GM12878 (cell line): ENCODE data around the gene PAQR8. TPM values are rescaled to one million over a fixed set of nuclear protein-coding genes. Genes with fewer than 3 reads are reported as not detected.

Source experiments
- ATAC-seq: fragments of 200-7000 bp; cut with Tn5 transposase; 3 replicates; pipeline ENCODE4 v1.9.1; 2020; ENCODE audit warnings: mild to moderate bottlenecking, moderate library complexity
- BruUV-seq: library from RNA; stranded (reverse); fragments of 400-500 nt; replicated peaks from 2 replicates; lab custom pipeline; 2021; lab: Mats Ljungman, UMichigan
- CTCF ChIA-PET: fragments of 300-600 bp; sonication (Branson Sonifier 250); formaldehyde crosslinking; extraction: SDS; loops from one replicate; lab custom pipeline; 2021; ENCODE audit warnings: inconsistent platforms; lab: Yijun Ruan, JAX
- POLR2A ChIA-PET: fragments of 350-600 bp; formaldehyde crosslinking; extraction: SDS; loops from one replicate; lab custom pipeline; 2021; ENCODE audit warnings: inconsistent platforms; lab: Charles Lee
- RAD21 ChIA-PET: fragments of 300-600 bp; sonication (Branson Sonifier 250); formaldehyde crosslinking; loops from one replicate; lab custom pipeline; 2023; ENCODE audit warnings: antibody characterized with exemption; ENCODE audit not compliant: unreplicated experiment; lab: Charles Lee
- SMC1A ChIA-PET: fragments of 300-600 bp; sonication (Branson Sonifier 250); formaldehyde crosslinking; loops from one replicate; lab custom pipeline; 2023; ENCODE audit not compliant: unreplicated experiment, uncharacterized antibody; lab: Charles Lee
- DNase-seq: peaks from one replicate; pipeline ENCODE4 v3.0.0-alpha.2; 2011; ENCODE audit warnings: low read depth, low spot score
- FAIRE-seq: peaks from 3 replicates; lab custom pipeline; 2011; peaks lifted over from hg19 to GRCh38; lab: Jason Lieb, UNC
- H2AFZ ChIP-seq: 2 replicates; pipeline ENCODE4 v1.6.0; 2011; ENCODE audit warnings: low read depth, low read length, control low read depth; ENCODE audit not compliant: control insufficient read depth
- H3K27ac ChIP-seq: 2 replicates; pipeline ENCODE4 v1.5.1; 2011; ENCODE audit warnings: control low read depth; ENCODE audit not compliant: control insufficient read depth, insufficient read depth
- H3K27me3 ChIP-seq, 2 experiments: replicated peaks in 1 of 2; 2 replicates each; pipeline versions ENCODE4 v1.6.0 to v1.6.1; 2011; ENCODE audit warnings: low read length in 1 of 2; ENCODE audit not compliant: control insufficient read depth in 2 of 2, insufficient read depth in 2 of 2
- H3K36me3 ChIP-seq, 2 experiments: 2 replicates each; pipeline ENCODE4 v1.5.1; 2011; ENCODE audit warnings: low read length in 1 of 2; ENCODE audit not compliant: control insufficient read depth in 2 of 2, insufficient read depth in 2 of 2
- H3K4me1 ChIP-seq: 2 replicates; pipeline ENCODE4 v1.6.1; 2011; ENCODE audit warnings: mild to moderate bottlenecking, low read length, moderate library complexity, mixed read lengths; ENCODE audit not compliant: control insufficient read depth, insufficient read depth
- H3K4me2 ChIP-seq: 2 replicates; pipeline ENCODE4 v1.6.0; 2011; ENCODE audit warnings: control low read depth; ENCODE audit not compliant: control insufficient read depth, insufficient read depth
- H3K4me3 ChIP-seq: fragments of 200-600 bp; sonication (generic); 2 replicates; pipeline ENCODE4 v1.5.1; 2016
- H3K79me2 ChIP-seq: 2 replicates; pipeline ENCODE4 v1.6.0; 2011; ENCODE audit warnings: low read length; ENCODE audit not compliant: control insufficient read depth, insufficient read depth
- H3K9ac ChIP-seq: 2 replicates; pipeline ENCODE4 v1.8.0; 2011; ENCODE audit warnings: low read length, control low read depth, mixed read lengths; ENCODE audit not compliant: control insufficient read depth, insufficient read depth
- H3K9me3 ChIP-seq: replicated peaks from 3 replicates; pipeline ENCODE4 v1.5.1; 2011; ENCODE audit warnings: mild to moderate bottlenecking, low read length; ENCODE audit not compliant: control insufficient read depth, insufficient read depth
- H4K20me1 ChIP-seq: 2 replicates; pipeline ENCODE4 v1.6.0; 2011; ENCODE audit not compliant: control insufficient read depth, insufficient read depth
- ATF7 ChIP-seq: fragments of 450-650 bp; IDR thresholded peaks from 2 replicates; pipeline ENCODE4 v1.6.1; 2016; ENCODE audit warnings: low read depth, mild to moderate bottlenecking
- EP300 ChIP-seq, 2 experiments: fragments of 150-350 bp in 1 of 2; IDR thresholded peaks; 2 replicates each; pipeline ENCODE4 v1.6.1; 2011 to 2012; ENCODE audit warnings: low read depth in 2 of 2, low read length in 2 of 2, borderline replicate concordance in 1 of 2, improper control_type of control experiment in 1 of 2, inconsistent platforms in 1 of 2; ENCODE audit not compliant: control insufficient read depth in 1 of 2
- JUND ChIP-seq: IDR thresholded peaks from 2 replicates; pipeline ENCODE4 v1.6.1; 2012; ENCODE audit warnings: low read depth, mild to moderate bottlenecking, low read length, improper control_type of control experiment, moderate library complexity
- MTA3 ChIP-seq: IDR thresholded peaks from 2 replicates; pipeline ENCODE4 v1.6.1; 2012; ENCODE audit warnings: low read length, inconsistent platforms, borderline replicate concordance
- NFXL1 ChIP-seq: fragments of 450-650 bp; IDR thresholded peaks from 2 replicates; pipeline ENCODE4 v1.6.1; 2017; ENCODE audit warnings: antibody characterized with exemption, mild to moderate bottlenecking, borderline replicate concordance
- NR2F1 ChIP-seq: fragments of 450-650 bp; conservative IDR thresholded peaks from 2 replicates; pipeline ENCODE4 v1.6.1; 2017; ENCODE audit warnings: mild to moderate bottlenecking
- PAX8 ChIP-seq: fragments of 450-650 bp; IDR thresholded peaks from 2 replicates; pipeline ENCODE4 v1.6.1; 2017; ENCODE audit warnings: mild to moderate bottlenecking, moderate library complexity
- SPI1 ChIP-seq: IDR thresholded peaks from 2 replicates; pipeline ENCODE4 v1.6.1; 2011; ENCODE audit warnings: low read depth, mild to moderate bottlenecking, low read length, moderate library complexity, borderline replicate concordance; ENCODE audit not compliant: insufficient read depth
- TCF7 ChIP-seq: IDR thresholded peaks from 2 replicates; pipeline ENCODE4 v1.6.1; 2014; ENCODE audit warnings: antibody characterized with exemption, borderline replicate concordance
- ZNF207 ChIP-seq: fragments of 450-650 bp; IDR thresholded peaks from 2 replicates; pipeline ENCODE4 v1.6.1; 2014; ENCODE audit warnings: antibody characterized with exemption, mild to moderate bottlenecking, borderline replicate concordance
- ZNF24 ChIP-seq: fragments of 450-650 bp; IDR thresholded peaks from 2 replicates; pipeline ENCODE4 v1.6.1; 2017; ENCODE audit warnings: antibody characterized with exemption, mild to moderate bottlenecking
- ZZZ3 ChIP-seq: IDR thresholded peaks from 2 replicates; pipeline ENCODE4 v1.6.1; 2011; ENCODE audit warnings: low read depth; ENCODE audit not compliant: control insufficient read depth, insufficient read length
- WGBS: methylation state at CpG from one replicate; pipeline ENCODE4 v1.1.6; 2016; ENCODE audit warnings: low lambda C conversion rate; ENCODE audit not compliant: insufficient replicate concordance, insufficient coverage; ENCODE audit errors: missing lambda C conversion rate; 5-methylcytosine and 5-hydroxymethylcytosine counted together
- in situ Hi-C: fragments of 300-500 bp; cut with MboI; formaldehyde crosslinking; loops from 9 replicates; pipeline ENCODE4 v1.14.3; 2018; ENCODE audit warnings: mixed read lengths
- intact Hi-C: fragments of 100-400 bp; cut with micrococcal nuclease; formaldehyde crosslinking; loops from one replicate; pipeline ENCODE4 v1.14.2; 2022; ENCODE audit not compliant: unreplicated experiment
- polyA plus RNA-seq, 11 experiments: library from polyadenylated mRNA; depleted of rRNA in 4 of 11; unstranded in 6 of 11; stranded (reverse) in 5 of 11; fragments of >200 nt; fragmentation: Nextera tagmentation in 4 of 11; fragmentation: Illumina TruSeq in 1 of 11; extraction: Ambion mirVana in 4 of 11; extraction: Trizol in 1 of 11; gene quantifications; 1 replicate in 1 of 11; 2 replicates in 10 of 11; pipeline versions ENCODE4 v1.2.1 to v1.2.3, GENCODE V29; 2011 to 2016; ENCODE audit warnings: inconsistent platforms in 2 of 11, missing spikeins in 2 of 11, low read depth in 1 of 11
- total RNA-seq, 4 experiments: library from RNA; depleted of rRNA in 3 of 4; stranded (reverse); fragments of >200 nt in 3 of 4; fragmentation: Illumina TruSeq in 1 of 4; extraction: Trizol in 1 of 4; gene quantifications; 2 replicates each; pipeline versions ENCODE4 v1.2.1 to v1.2.3, GENCODE V29; 2013 to 2021
- TF ChIP-seq, protein P1 (sequence below): fragments of 450-650 bp; IDR thresholded peaks from 2 replicates; pipeline ENCODE4 v1.6.1; 2014; ENCODE audit warnings: mild to moderate bottlenecking
- TF ChIP-seq, protein P2 (sequence below): fragments of 450-650 bp; IDR thresholded peaks from 2 replicates; pipeline ENCODE4 v1.6.1; 2016; ENCODE audit warnings: mild to moderate bottlenecking
- TF ChIP-seq, protein P3 (sequence below): IDR thresholded peaks from 2 replicates; pipeline ENCODE4 v1.6.1; 2011; ENCODE audit warnings: mild to moderate bottlenecking, low read depth, low read length, moderate library complexity; ENCODE audit not compliant: insufficient replicate concordance
- TF ChIP-seq, protein P4 (sequence below): IDR thresholded peaks from 2 replicates; pipeline ENCODE4 v1.6.1; 2011; ENCODE audit warnings: borderline replicate concordance, low read depth, mild to moderate bottlenecking, moderate library complexity, mixed read lengths, low read length; ENCODE audit not compliant: insufficient read depth; ENCODE audit errors: extremely low read length
- TF ChIP-seq, protein P5 (sequence below): fragments of 450-650 bp; IDR thresholded peaks from 2 replicates; pipeline ENCODE4 v1.6.1; 2018; ENCODE audit warnings: borderline replicate concordance, mild to moderate bottlenecking; ENCODE audit not compliant: partially characterized antibody

PAQR8 gene
- total and polyA plus RNA-seq, 10 of the 15 experiments (the other 5 are each of a cell fraction or from before 2014, with no cell fraction given) = 3.9 to 22.4 (median 14.6) TPM

DNA sequence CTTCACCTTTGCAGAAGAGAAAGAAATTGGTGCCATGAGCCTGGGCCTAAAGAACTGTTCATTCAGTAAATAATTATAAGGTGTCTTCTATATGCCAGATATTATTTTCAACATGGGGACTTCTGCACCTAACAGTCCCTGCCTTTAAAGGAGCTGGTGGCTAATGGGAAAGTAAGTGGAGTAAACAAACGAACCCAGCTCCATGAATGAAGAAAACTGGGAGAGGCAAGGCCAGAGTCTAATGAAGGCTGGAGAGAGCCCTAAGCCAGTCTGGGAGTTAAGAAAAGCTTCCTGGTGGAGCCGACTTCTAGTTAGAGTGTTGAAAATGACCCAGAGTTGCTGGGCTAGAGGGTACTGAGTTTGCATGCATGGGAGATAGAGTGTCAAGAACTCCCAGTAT, 34.0 kb downstream of the PAQR8 start:
- H3K9ac ChIP-seq = no peak overlapping the region
- ChIA-PET RAD21 (interaction anchor here (1.0 to 10.9 kb wide), 3 partner anchors 31 to 110 kb away, joined by 3 to 224 read pairs (median 3); partner anchors contain the start of gene MCM3), SMC1A (interaction anchor here (0.7 to 12.8 kb wide), 7 partner anchors 8 to 112 kb away, joined by 3 to 358 read pairs (median 5); partner anchors contain the start of gene MCM3), POLR2A (interaction anchor here (0.6 to 2.9 kb wide), 2 partner anchors 88 to 111 kb away, joined by 3 to 28 read pairs; partner anchors contain the start of gene MCM3), CTCF (interaction anchor here (0.6 to 14.7 kb wide), 7 partner anchors 8 to 107 kb away, joined by 3 to 441 read pairs (median 4); partner anchors contain the start of genes MCM3 and PAQR8)
- BruUV-seq = no TSS peak
- FAIRE-seq (no peak), ATAC-seq (no peak), DNase-seq (no peak)
- no peak overlapping the region for H3K4me2 ChIP-seq
- H4K20me1 ChIP-seq = no peaks in the 10 kb centered on the region
- H2AFZ ChIP-seq = no peak overlapping the region
- H3K79me2 ChIP-seq = peaks cover 10% of the 10 kb centered on the region
- no peak overlapping the region for H3K27ac ChIP-seq
- no peaks in the 10 kb centered on the region for H3K27me3 ChIP-seq
- H3K9me3 ChIP-seq = no peaks in the 10 kb centered on the region
- in situ Hi-C loops (no loop called here), intact Hi-C loops (no loop called here)
- 71% methylated on average over 2 of the region's 2 CpGs for WGBS
- peaks cover 67% of the 10 kb centered on the region for H3K4me1 ChIP-seq
- no peaks in the 10 kb centered on the region for H3K36me3 ChIP-seq
- no peak overlapping the region for H3K4me3 ChIP-seq
- TF ChIP-seq, protein P1, sequence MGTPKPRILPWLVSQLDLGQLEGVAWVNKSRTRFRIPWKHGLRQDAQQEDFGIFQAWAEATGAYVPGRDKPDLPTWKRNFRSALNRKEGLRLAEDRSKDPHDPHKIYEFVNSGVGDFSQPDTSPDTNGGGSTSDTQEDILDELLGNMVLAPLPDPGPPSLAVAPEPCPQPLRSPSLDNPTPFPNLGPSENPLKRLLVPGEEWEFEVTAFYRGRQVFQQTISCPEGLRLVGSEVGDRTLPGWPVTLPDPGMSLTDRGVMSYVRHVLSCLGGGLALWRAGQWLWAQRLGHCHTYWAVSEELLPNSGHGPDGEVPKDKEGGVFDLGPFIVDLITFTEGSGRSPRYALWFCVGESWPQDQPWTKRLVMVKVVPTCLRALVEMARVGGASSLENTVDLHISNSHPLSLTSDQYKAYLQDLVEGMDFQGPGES = no peak
- no peak for TF ChIP-seq NFXL1
- TF ChIP-seq EP300 (IDR thresholded peaks at IDR 0.05; ENCODE audit: borderline replicate concordance in 1 of 2, control insufficient read depth in 1 of 2, low read depth in 2 of 2, low read length in 2 of 2) = no peak
- TF ChIP-seq ZNF207 = no peak
- no peak for TF ChIP-seq ZNF24
- TF ChIP-seq, protein P2, sequence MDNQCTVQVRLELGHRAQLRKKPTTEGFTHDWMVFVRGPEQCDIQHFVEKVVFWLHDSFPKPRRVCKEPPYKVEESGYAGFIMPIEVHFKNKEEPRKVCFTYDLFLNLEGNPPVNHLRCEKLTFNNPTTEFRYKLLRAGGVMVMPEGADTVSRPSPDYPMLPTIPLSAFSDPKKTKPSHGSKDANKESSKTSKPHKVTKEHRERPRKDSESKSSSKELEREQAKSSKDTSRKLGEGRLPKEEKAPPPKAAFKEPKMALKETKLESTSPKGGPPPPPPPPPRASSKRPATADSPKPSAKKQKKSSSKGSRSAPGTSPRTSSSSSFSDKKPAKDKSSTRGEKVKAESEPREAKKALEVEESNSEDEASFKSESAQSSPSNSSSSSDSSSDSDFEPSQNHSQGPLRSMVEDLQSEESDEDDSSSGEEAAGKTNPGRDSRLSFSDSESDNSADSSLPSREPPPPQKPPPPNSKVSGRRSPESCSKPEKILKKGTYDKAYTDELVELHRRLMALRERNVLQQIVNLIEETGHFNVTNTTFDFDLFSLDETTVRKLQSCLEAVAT = no peak
- TF ChIP-seq, protein P3, sequence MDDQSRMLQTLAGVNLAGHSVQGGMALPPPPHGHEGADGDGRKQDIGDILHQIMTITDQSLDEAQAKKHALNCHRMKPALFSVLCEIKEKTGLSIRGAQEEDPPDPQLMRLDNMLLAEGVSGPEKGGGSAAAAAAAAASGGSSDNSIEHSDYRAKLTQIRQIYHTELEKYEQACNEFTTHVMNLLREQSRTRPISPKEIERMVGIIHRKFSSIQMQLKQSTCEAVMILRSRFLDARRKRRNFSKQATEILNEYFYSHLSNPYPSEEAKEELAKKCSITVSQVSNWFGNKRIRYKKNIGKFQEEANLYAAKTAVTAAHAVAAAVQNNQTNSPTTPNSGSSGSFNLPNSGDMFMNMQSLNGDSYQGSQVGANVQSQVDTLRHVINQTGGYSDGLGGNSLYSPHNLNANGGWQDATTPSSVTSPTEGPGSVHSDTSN = no peak
- TF ChIP-seq, protein P4, sequence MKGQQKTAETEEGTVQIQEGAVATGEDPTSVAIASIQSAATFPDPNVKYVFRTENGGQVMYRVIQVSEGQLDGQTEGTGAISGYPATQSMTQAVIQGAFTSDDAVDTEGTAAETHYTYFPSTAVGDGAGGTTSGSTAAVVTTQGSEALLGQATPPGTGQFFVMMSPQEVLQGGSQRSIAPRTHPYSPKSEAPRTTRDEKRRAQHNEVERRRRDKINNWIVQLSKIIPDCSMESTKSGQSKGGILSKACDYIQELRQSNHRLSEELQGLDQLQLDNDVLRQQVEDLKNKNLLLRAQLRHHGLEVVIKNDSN = no peak
- no peak for TF ChIP-seq ATF7
- no peak for TF ChIP-seq NR2F1
- no peak for TF ChIP-seq SPI1
- no peak for TF ChIP-seq JUND
- no peak for TF ChIP-seq PAX8
- TF ChIP-seq ZZZ3 = no peak
- TF ChIP-seq MTA3 = no peak
- TF ChIP-seq TCF7 = no peak
- TF ChIP-seq, protein P5, sequence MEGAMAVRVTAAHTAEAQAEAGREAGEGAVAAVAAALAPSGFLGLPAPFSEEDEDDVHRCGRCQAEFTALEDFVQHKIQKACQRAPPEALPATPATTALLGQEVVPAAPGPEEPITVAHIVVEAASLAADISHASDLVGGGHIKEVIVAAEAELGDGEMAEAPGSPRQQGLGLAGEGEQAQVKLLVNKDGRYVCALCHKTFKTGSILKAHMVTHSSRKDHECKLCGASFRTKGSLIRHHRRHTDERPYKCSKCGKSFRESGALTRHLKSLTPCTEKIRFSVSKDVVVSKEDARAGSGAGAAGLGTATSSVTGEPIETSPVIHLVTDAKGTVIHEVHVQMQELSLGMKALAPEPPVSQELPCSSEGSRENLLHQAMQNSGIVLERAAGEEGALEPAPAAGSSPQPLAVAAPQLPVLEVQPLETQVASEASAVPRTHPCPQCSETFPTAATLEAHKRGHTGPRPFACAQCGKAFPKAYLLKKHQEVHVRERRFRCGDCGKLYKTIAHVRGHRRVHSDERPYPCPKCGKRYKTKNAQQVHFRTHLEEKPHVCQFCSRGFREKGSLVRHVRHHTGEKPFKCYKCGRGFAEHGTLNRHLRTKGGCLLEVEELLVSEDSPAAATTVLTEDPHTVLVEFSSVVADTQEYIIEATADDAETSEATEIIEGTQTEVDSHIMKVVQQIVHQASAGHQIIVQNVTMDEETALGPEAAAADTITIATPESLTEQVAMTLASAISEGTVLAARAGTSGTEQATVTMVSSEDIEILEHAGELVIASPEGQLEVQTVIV = no peak
